PC-3 (cell line): ENCODE data around the gene RUBCN.
"Not testable (repeated sequence)": the region's sequence is repeated elsewhere in the genome, so short reads cannot be mapped to it uniquely, and the experiment has no call there.

Experiments used
- CTCF ChIP-seq: fragments of 300-600 bp; sonication (generic); conservative IDR thresholded peaks from 2 replicates; pipeline ENCODE4 v1.5.1; 2017; ENCODE audit warnings: antibody characterized with exemption, low read depth, mild to moderate bottlenecking, low read length
- EZH2 ChIP-seq: fragments of 300-600 bp; sonication (generic); IDR thresholded peaks from one replicate; pipeline ENCODE4 v1.6.1; 2017; ENCODE audit warnings: antibody characterized with exemption, mild to moderate bottlenecking, low read length; ENCODE audit not compliant: unreplicated experiment
- EZH2phosphoT487 ChIP-seq: fragments of 300-600 bp; sonication (generic); IDR thresholded peaks from 2 replicates; pipeline ENCODE4 v1.6.1; 2018; ENCODE audit warnings: mild to moderate bottlenecking, antibody characterized with exemption, low read length, borderline replicate concordance

- TF ChIP-seq CTCF, EZH2phosphoT487, EZH2: not testable (repeated sequence)
Measured at GRCh38 chr3:197627158-197627771, 109.4 kb downstream of the RUBCN start.
